OCI-LY7 (cell line): Measurements from ENCODE around the gene GPR32. TPM values are rescaled to one million over a fixed set of nuclear protein-coding genes. Genes with fewer than 3 reads are reported as not detected.

Experiments
- BruUV-seq: library from RNA; stranded (reverse); fragments of 400-500 nt; replicated peaks from 2 replicates; lab custom pipeline; 2021; lab: Mats Ljungman, UMichigan
- CTCF ChIA-PET: fragments of 300-600 bp; sonication (Branson Sonifier 250); formaldehyde crosslinking; loops from one replicate; lab custom pipeline; 2022; ENCODE audit warnings: antibody characterized with exemption; ENCODE audit not compliant: unreplicated experiment; lab: Charles Lee
- POLR2A ChIA-PET: fragments of 300-600 bp; sonication (Branson Sonifier 250); formaldehyde crosslinking; loops from one replicate; lab custom pipeline; 2022; ENCODE audit warnings: antibody characterized with exemption; lab: Charles Lee
- DNase-seq: peaks from one replicate; pipeline ENCODE4 v3.0.0-alpha.2; 2015; ENCODE audit warnings: low spot score
- H2AFZ ChIP-seq: fragments of 200-600 bp; sonication (generic), shearing (Covaris generic); 2 replicates; pipeline ENCODE4 v1.6.1; 2014; ENCODE audit warnings: mild to moderate bottlenecking, antibody characterized with exemption, low read length, moderate library complexity
- H3K27ac ChIP-seq: fragments of 200-600 bp; sonication (generic); 2 replicates; pipeline ENCODE4 v1.5.1; 2014; ENCODE audit warnings: mixed run types, low read depth, mild to moderate bottlenecking, moderate library complexity, low read length, inconsistent platforms; ENCODE audit not compliant: poor library complexity, severe bottlenecking
- H3K36me3 ChIP-seq: fragments of 200-600 bp; sonication (generic); 2 replicates; pipeline ENCODE4 v1.6.1; 2014; ENCODE audit warnings: mild to moderate bottlenecking, antibody characterized with exemption, low read length, moderate library complexity, mixed read lengths; ENCODE audit not compliant: insufficient read depth
- H3K4me1 ChIP-seq: fragments of 200-600 bp; sonication (generic); 2 replicates; pipeline ENCODE4 v1.5.1; 2014; ENCODE audit warnings: mild to moderate bottlenecking, low read length; ENCODE audit not compliant: insufficient read depth, poor library complexity, severe bottlenecking
- H3K4me2 ChIP-seq: fragments of 200-600 bp; sonication (generic); 2 replicates; pipeline ENCODE4 v1.6.1; 2014; ENCODE audit warnings: mild to moderate bottlenecking, low read length
- H3K4me3 ChIP-seq: fragments of 200-600 bp; sonication (generic); 2 replicates; pipeline ENCODE4 v1.5.1; 2014; ENCODE audit warnings: mild to moderate bottlenecking, low read depth, low read length; ENCODE audit not compliant: poor library complexity, severe bottlenecking
- H3K79me2 ChIP-seq: fragments of 200-600 bp; sonication (generic); 2 replicates; pipeline ENCODE4 v1.6.1; 2016; ENCODE audit warnings: low read depth, mild to moderate bottlenecking, low read length, moderate library complexity, mixed read lengths; ENCODE audit not compliant: insufficient read depth
- H3K9me2 ChIP-seq: fragments of 200-600 bp; sonication (generic); 2 replicates; pipeline ENCODE4 v1.6.1; 2016; ENCODE audit warnings: mild to moderate bottlenecking, low read length, mixed read lengths; ENCODE audit not compliant: insufficient read depth
- H3K9me3 ChIP-seq: fragments of 200-600 bp; sonication (generic); 2 replicates; pipeline ENCODE4 v1.6.1; 2014; ENCODE audit warnings: mild to moderate bottlenecking, mixed run types, low read length, mixed read lengths
- H4K20me1 ChIP-seq: fragments of 200-600 bp; sonication (generic); 2 replicates; pipeline ENCODE4 v1.6.1; 2014; ENCODE audit warnings: mild to moderate bottlenecking, antibody characterized with exemption, low read length, moderate library complexity, mixed read lengths; ENCODE audit not compliant: insufficient read depth
- EZH2phosphoT487 ChIP-seq: fragments of 200-600 bp; sonication (generic); IDR thresholded peaks from 2 replicates; pipeline ENCODE4 v1.6.1; 2018; ENCODE audit warnings: low read depth, borderline replicate concordance, mild to moderate bottlenecking, mixed run types, antibody characterized with exemption, low read length, moderate library complexity, mixed read lengths
- intact Hi-C: fragments of 100-400 bp; cut with micrococcal nuclease; formaldehyde crosslinking; loops from one replicate; pipeline ENCODE4 v1.10.0; 2022; ENCODE audit not compliant: unreplicated experiment
- total RNA-seq, 2 experiments: library from RNA; depleted of rRNA in 1 of 2; stranded (reverse); fragments of >200 nt in 1 of 2; shearing (Covaris generic) in 1 of 2; gene quantifications; 2 replicates each; pipeline ENCODE4 v1.2.3, GENCODE V29; 2014 to 2022
- TF ChIP-seq, protein P1 (sequence below): fragments of 200-600 bp; sonication (generic); conservative IDR thresholded peaks from 2 replicates; pipeline ENCODE4 v1.5.1; 2014; ENCODE audit warnings: mild to moderate bottlenecking, antibody characterized with exemption, low read length, moderate library complexity, mixed read lengths

GPR32 gene
- total RNA-seq, 2 experiments from 2014 or later, result not detected

DNA sequence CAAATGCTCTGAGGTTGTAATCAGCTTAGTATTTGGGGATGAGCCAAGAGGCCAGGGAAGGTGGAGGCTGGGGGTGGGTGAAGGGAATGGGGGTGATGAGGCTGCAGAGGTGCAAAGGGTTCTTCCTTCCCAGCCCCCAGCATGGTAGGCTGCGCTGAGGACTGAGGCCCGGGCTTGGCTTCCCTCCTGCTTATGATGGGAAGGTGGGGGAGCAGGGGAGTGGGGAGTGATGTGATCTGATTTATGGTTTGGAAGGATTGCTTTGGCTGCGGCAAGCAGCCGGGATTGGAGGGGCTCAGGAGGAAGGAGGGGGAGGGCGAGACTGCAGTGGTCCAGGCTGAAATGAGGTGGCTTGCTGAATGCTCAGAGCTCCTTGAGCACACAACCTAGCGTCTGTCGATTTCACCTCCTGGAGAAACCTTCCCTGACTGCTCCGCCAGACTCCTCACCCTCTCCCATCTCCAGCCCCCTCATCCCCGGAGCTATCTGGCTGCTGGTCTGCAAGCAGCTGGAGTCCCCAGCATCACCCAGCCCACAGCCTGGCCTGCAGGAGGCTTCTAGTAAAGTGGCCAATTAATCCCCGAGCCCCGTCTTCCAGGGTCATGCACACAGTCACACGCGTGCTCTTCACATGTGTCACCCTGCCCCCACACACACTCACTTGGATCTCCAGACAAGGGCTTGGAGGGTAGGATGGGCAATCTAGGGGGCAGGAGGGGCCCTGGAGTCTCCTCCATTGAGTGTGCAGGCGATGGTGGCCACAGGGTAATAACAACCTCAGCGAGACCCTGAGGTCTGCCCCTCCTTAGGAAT lies 47.9 kb upstream of the GPR32 start:
- H3K4me1 ChIP-seq, result peaks cover 32% of the 10 kb centered on the region
- no peak for DNase-seq
- no peak overlapping the region for H3K4me3 ChIP-seq
- CTCF ChIA-PET, result no interaction called here
- no peaks in the 10 kb centered on the region for H4K20me1 ChIP-seq
- H2AFZ ChIP-seq, result no peak overlapping the region
- no peaks in the 10 kb centered on the region for H3K9me2 ChIP-seq
- no peak for TF ChIP-seq EZH2phosphoT487
- TF ChIP-seq, protein P1, sequence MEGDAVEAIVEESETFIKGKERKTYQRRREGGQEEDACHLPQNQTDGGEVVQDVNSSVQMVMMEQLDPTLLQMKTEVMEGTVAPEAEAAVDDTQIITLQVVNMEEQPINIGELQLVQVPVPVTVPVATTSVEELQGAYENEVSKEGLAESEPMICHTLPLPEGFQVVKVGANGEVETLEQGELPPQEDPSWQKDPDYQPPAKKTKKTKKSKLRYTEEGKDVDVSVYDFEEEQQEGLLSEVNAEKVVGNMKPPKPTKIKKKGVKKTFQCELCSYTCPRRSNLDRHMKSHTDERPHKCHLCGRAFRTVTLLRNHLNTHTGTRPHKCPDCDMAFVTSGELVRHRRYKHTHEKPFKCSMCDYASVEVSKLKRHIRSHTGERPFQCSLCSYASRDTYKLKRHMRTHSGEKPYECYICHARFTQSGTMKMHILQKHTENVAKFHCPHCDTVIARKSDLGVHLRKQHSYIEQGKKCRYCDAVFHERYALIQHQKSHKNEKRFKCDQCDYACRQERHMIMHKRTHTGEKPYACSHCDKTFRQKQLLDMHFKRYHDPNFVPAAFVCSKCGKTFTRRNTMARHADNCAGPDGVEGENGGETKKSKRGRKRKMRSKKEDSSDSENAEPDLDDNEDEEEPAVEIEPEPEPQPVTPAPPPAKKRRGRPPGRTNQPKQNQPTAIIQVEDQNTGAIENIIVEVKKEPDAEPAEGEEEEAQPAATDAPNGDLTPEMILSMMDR, result no peak
- H3K9me3 ChIP-seq, result no peaks in the 10 kb centered on the region
- no peaks in the 10 kb centered on the region for H3K79me2 ChIP-seq
- no peak overlapping the region for H3K4me2 ChIP-seq
- POLR2A ChIA-PET, result interaction anchor here (0.6 kb wide), 1 partner anchor 60 kb away, joined by 8 read pairs; no protein-coding TSS in a partner anchor
- no peak overlapping the region for H3K27ac ChIP-seq
- no peaks in the 10 kb centered on the region for H3K36me3 ChIP-seq
- intact Hi-C loops, result no loop called here
- no TSS peak for BruUV-seq

DNA sequence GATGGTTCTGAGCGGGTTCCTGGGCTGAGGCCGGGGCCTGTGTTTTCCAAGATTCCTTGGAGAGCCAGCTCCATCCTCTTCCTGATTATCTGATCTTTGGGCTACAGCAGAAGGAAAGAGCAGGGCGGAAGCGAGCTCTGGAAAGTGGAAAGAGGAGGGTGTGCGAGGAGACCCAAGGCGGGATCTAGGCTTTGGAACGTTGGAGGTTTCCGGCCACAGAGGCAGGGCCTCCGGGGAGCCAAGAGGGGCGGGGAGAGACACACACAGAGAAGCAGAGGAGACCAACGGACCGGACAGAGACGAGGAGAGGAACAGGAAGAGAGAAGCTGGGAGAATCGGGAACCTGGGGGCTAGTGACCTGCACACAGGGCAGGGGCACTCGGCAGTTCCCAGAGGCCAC lies 47.2 kb upstream of the GPR32 start, which contains the start of gene CLEC11A:
TSS of gene CLEC11A (plus strand) at position 296 of the 400 bp plus-strand sequence. CDS start 162 bp downstream, outside the sequence.
- H3K27ac ChIP-seq, result no peak within 1 kb of the TSS
- no TSS peak for BruUV-seq
- no peaks in the 10 kb centered on the region for H3K79me2 ChIP-seq
- peaks cover 28% of the 10 kb centered on the region for H3K4me1 ChIP-seq
- intact Hi-C loops, result no loop called here
- ChIA-PET CTCF (interaction anchor here (0.6 kb wide), 1 partner anchor 97 kb away, joined by 3 read pairs; no protein-coding TSS in a partner anchor), POLR2A (interaction anchor here (0.5 kb wide), 1 partner anchor 8 kb away, joined by 3 read pairs; no protein-coding TSS in a partner anchor)
- peak within 1 kb of the TSS; percentile 64 for H3K4me2 ChIP-seq
- no peaks in the 10 kb centered on the region for H3K36me3 ChIP-seq
- no peak for TF ChIP-seq EZH2phosphoT487
- TF ChIP-seq, protein P1, result no peak
- H2AFZ ChIP-seq, result peak within 1 kb of the TSS; percentile 37
- no peak for DNase-seq
- no peaks in the 10 kb centered on the region for H3K9me3 ChIP-seq
- no peaks in the 10 kb centered on the region for H4K20me1 ChIP-seq
- H3K4me3 ChIP-seq, result peak within 1 kb of the TSS; percentile 76
- H3K9me2 ChIP-seq, result no peaks in the 10 kb centered on the region
